HepG2 (cell line): ENCODE results near the gene ERF. TPM values are rescaled to one million over a fixed set of nuclear protein-coding genes. Genes with fewer than 3 reads are reported as not detected.

ENCODE experiments used
- ATAC-seq: fragments of 200-7000 bp; cut with Tn5 transposase; 3 replicates; pipeline ENCODE4 v1.9.1; 2020; ENCODE audit warnings: mild to moderate bottlenecking, moderate library complexity
- BruUV-seq: library from RNA; stranded (reverse); fragments of 400-500 nt; replicated peaks from 2 replicates; lab custom pipeline; 2021; lab: Mats Ljungman, UMichigan
- CTCF ChIA-PET: fragments of 300-600 bp; formaldehyde crosslinking; extraction: SDS; loops from one replicate; lab custom pipeline; 2021; ENCODE audit warnings: low total read pairs, inconsistent platforms, low intra/inter-chr PET ratio; lab: Yijun Ruan, JAX
- POLR2A ChIA-PET: fragments of 350-600 bp; sonication (Branson Sonifier 250); formaldehyde crosslinking; loops from one replicate; lab custom pipeline; 2020; ENCODE audit warnings: antibody characterized with exemption, inconsistent platforms; lab: Yijun Ruan, JAX
- DNase-seq: peaks from one replicate; pipeline ENCODE4 v3.0.0-alpha.2; 2015; ENCODE audit warnings: low spot score
- FAIRE-seq: peaks from 3 replicates; lab custom pipeline; 2011; peaks lifted over from hg19 to GRCh38; lab: Jason Lieb, UNC
- H2AFZ ChIP-seq: one replicate; pipeline ENCODE4 v1.6.1; 2011; ENCODE audit warnings: low read length, inconsistent platforms
- H3K27ac ChIP-seq: fragments of 300-600 bp; 3 replicates; pipeline ENCODE4 v1.8.0; 2011; ENCODE audit warnings: mixed run types, mild to moderate bottlenecking, mixed read lengths, low read length, inconsistent platforms; ENCODE audit not compliant: insufficient read depth; ENCODE audit errors: extremely low read length
- H3K27me3 ChIP-seq, 2 experiments: fragments of 200-600 bp in 1 of 2; 2 replicates in 1 of 2; 3 replicates in 1 of 2; pipeline versions ENCODE4 v1.6.0 to v1.8.0; 2011; ENCODE audit warnings: low read length in 2 of 2, mild to moderate bottlenecking in 2 of 2, moderate library complexity in 2 of 2, inconsistent platforms in 1 of 2; ENCODE audit not compliant: insufficient read depth in 2 of 2, control insufficient read depth in 1 of 2
- H3K36me3 ChIP-seq, 2 experiments: fragments of 200-600 bp in 1 of 2; replicated peaks in 1 of 2; 2 replicates in 1 of 2; 3 replicates in 1 of 2; pipeline versions ENCODE4 v1.5.1 to v1.8.0; 2011; ENCODE audit warnings: low read length in 2 of 2, inconsistent platforms in 1 of 2; ENCODE audit not compliant: insufficient read depth in 2 of 2, control insufficient read depth in 1 of 2
- H3K4me1 ChIP-seq: 2 replicates; pipeline ENCODE4 v1.5.1; 2012; ENCODE audit warnings: low read length, inconsistent platforms; ENCODE audit not compliant: insufficient read depth
- H3K4me2 ChIP-seq: 2 replicates; pipeline ENCODE4 v1.6.0; 2011; ENCODE audit warnings: low read depth, low read length, inconsistent platforms
- H3K4me3 ChIP-seq, 3 experiments: fragments of 200-600 bp in 1 of 3; sonication (generic), shearing (Covaris generic) in 1 of 3; replicated peaks in 1 of 3; 2 replicates each; pipeline ENCODE4 v1.5.1; 2011 to 2016; ENCODE audit warnings: low read length in 3 of 3, inconsistent platforms in 2 of 3, low read depth in 2 of 3, mild to moderate bottlenecking in 2 of 3, control low read depth in 1 of 3, mixed read lengths in 1 of 3; ENCODE audit not compliant: insufficient read depth in 1 of 3
- H3K79me2 ChIP-seq: one replicate; pipeline ENCODE4 v1.6.1; 2011; ENCODE audit warnings: low read length, inconsistent platforms; ENCODE audit not compliant: insufficient read depth
- H3K9ac ChIP-seq: 2 replicates; pipeline ENCODE4 v1.6.0; 2011; ENCODE audit warnings: mild to moderate bottlenecking, low read depth, low read length, inconsistent platforms; ENCODE audit not compliant: insufficient read depth
- H3K9me3 ChIP-seq: 2 replicates; pipeline ENCODE4 v1.5.1; 2012; ENCODE audit warnings: mild to moderate bottlenecking, low read length
- H4K20me1 ChIP-seq: 2 replicates; pipeline ENCODE4 v1.6.0; 2011; ENCODE audit warnings: inconsistent platforms, mild to moderate bottlenecking, low read length, moderate library complexity; ENCODE audit not compliant: insufficient read depth
- CEBPZ ChIP-seq: IDR thresholded peaks from 2 replicates; pipeline ENCODE4 v1.6.1; 2012; ENCODE audit warnings: low read length, improper control_type of control experiment
- KLF16 ChIP-seq, 2 experiments: sonication (generic) in 1 of 2; formaldehyde crosslinking in 1 of 2; IDR thresholded peaks; 2 replicates each; pipeline versions ENCODE4 v1.6.1 to v1.8.0; 2016 to 2023; ENCODE audit warnings: missing genetic modification reagents in 2 of 2, missing compliant biosample characterization in 1 of 2
- LRRFIP1 ChIP-seq: sonication (generic); formaldehyde crosslinking; conservative IDR thresholded peaks from 2 replicates; pipeline ENCODE4 v1.4.0; 2020; ENCODE audit warnings: missing genetic modification reagents
- MXI1 ChIP-seq: IDR thresholded peaks from 3 replicates; pipeline ENCODE4 v1.6.1; 2012; ENCODE audit warnings: low read depth, low read length, inconsistent platforms, borderline replicate concordance
- NFYC ChIP-seq: IDR thresholded peaks from 2 replicates; pipeline ENCODE4 v1.6.1; 2016; ENCODE audit warnings: missing genetic modification reagents, missing compliant biosample characterization
- SNAI1 ChIP-seq: sonication (generic); formaldehyde crosslinking; IDR thresholded peaks from 2 replicates; pipeline ENCODE4 v1.5.0; 2020; ENCODE audit warnings: mild to moderate bottlenecking, missing genetic modification reagents, borderline replicate concordance
- TBX3 ChIP-seq: fragments of 450-650 bp; IDR thresholded peaks from 2 replicates; pipeline ENCODE4 v1.6.1; 2017; ENCODE audit warnings: antibody characterized with exemption, mild to moderate bottlenecking, inconsistent platforms, borderline replicate concordance
- ZBTB44 ChIP-seq: sonication (generic); formaldehyde crosslinking; IDR thresholded peaks from 2 replicates; pipeline ENCODE4 v1.4.0; 2020; ENCODE audit warnings: missing genetic modification reagents
- ZFP36 ChIP-seq: fragments of 150-350 bp; IDR thresholded peaks from 2 replicates; pipeline ENCODE4 v1.6.1; 2018; ENCODE audit warnings: borderline replicate concordance, low read length, low read depth; ENCODE audit not compliant: partially characterized antibody
- ZNF431 ChIP-seq: sonication (generic); formaldehyde crosslinking; IDR thresholded peaks from 2 replicates; pipeline ENCODE4 v1.9.0; 2022; ENCODE audit warnings: missing genetic modification reagents, low read depth, mild to moderate bottlenecking, borderline replicate concordance
- ZNF605 ChIP-seq: sonication (generic); formaldehyde crosslinking; IDR thresholded peaks from 2 replicates; pipeline ENCODE4 v1.8.0; 2022; ENCODE audit warnings: mild to moderate bottlenecking, missing genetic modification reagents
- ZNF781 ChIP-seq: sonication (generic); formaldehyde crosslinking; IDR thresholded peaks from 2 replicates; pipeline ENCODE4 v1.5.1; 2020; ENCODE audit warnings: borderline replicate concordance, mild to moderate bottlenecking, missing genetic modification reagents; ENCODE audit errors: not compliant biosample characterization
- WGBS: methylation state at CpG from one replicate; pipeline ENCODE4 v1.1.6; 2017; ENCODE audit warnings: low lambda C conversion rate; 5-methylcytosine and 5-hydroxymethylcytosine counted together
- in situ Hi-C: cut with HindIII; loops from 2 replicates; pipeline ENCODE4 v1.10.0; 2017; ENCODE audit warnings: low pct_unique_long_range_greater_than_20kb; ENCODE audit not compliant: extremely low pct_ligation_motif_present
- intact Hi-C: fragments of 100-400 bp; cut with micrococcal nuclease; formaldehyde crosslinking; loops from one replicate; pipeline ENCODE4 v1.10.0; 2022; ENCODE audit not compliant: unreplicated experiment
- polyA plus RNA-seq, 8 experiments: library from polyadenylated mRNA; depleted of rRNA in 3 of 8; stranded (reverse) in 7 of 8; unstranded in 1 of 8; fragments of >200 nt; fragmentation: Illumina TruSeq in 4 of 8; extraction: Trizol in 4 of 8; gene quantifications; 2 replicates each; pipeline versions ENCODE4 v1.2.1 to v1.2.3, GENCODE V29; 2011 to 2016; ENCODE audit warnings: low read depth in 4 of 8, missing spikeins in 1 of 8, mixed read lengths in 1 of 8; ENCODE audit not compliant: insufficient read depth in 1 of 8
- total RNA-seq, 5 experiments: library from RNA; depleted of rRNA; stranded (reverse); fragments of >200 nt; fragmentation: Illumina TruSeq; extraction: Trizol; gene quantifications; 2 replicates each; pipeline ENCODE4 v1.2.3, GENCODE V29; 2016; ENCODE audit warnings: low read depth in 1 of 5

ERF gene
- total and polyA plus RNA-seq, 2 of the 13 experiments (the other 11 are each of a cell fraction or from before 2014, with no cell fraction given), result 67.1 to 69.9 TPM

- TF ChIP-seq KLF16 (CRISPR knock-in tag; IDR thresholded peaks at IDR 0.05), result 0 out of 4 replicates have a peak, but pooled peaks of 1 of the 2 experiments have one; percentile 20
Measured at GRCh38 chr19:42246922-42247639, 7.8 kb downstream of the ERF start (continued).

- peaks cover 55% of the 10 kb centered on the region for H3K4me1 ChIP-seq
- H3K4me2 ChIP-seq, result no peak overlapping the region
- peaks cover 21% of the 10 kb centered on the region for H3K79me2 ChIP-seq
- ATAC-seq, result no peak
- DNase-seq, result no peak
- H2AFZ ChIP-seq, result no peak overlapping the region
- ChIA-PET POLR2A (interaction anchor here (0.6 to 6.6 kb wide), 9 partner anchors 10 to 56 kb away, joined by 3 to 117 read pairs (median 3); partner anchors contain the start of genes CIC, ERF, PAFAH1B3 and PRR19), CTCF (interaction anchor here (0.9 to 4.3 kb wide), 4 partner anchors 31 to 50 kb away, joined by 3 to 34 read pairs (median 6); no protein-coding TSS in a partner anchor)
- H3K27me3 ChIP-seq, result no peaks in the 10 kb centered on the region; a peak in 1 of 5 replicates
- no peak overlapping the region for H3K9ac ChIP-seq
- no TSS peak for BruUV-seq
- peaks cover 7 to 26% of the 10 kb centered on the region in 2 experiments; a peak in 3 of 5 replicates for H3K36me3 ChIP-seq
- WGBS, result 56% methylated on average over 8 of the region's 10 CpGs
- H3K27ac ChIP-seq, result peak overlapping the region; percentile 28
- H4K20me1 ChIP-seq, result peaks cover 30% of the 10 kb centered on the region
- H3K9me3 ChIP-seq, result no peaks in the 10 kb centered on the region
- intact Hi-C loops (no loop called here), in situ Hi-C loops (no loop called here)
- FAIRE-seq, result no peak
- no peak overlapping the region for H3K4me3 ChIP-seq
- TF ChIP-seq ZNF605 (CRISPR knock-in tag) (no peak), SNAI1 (CRISPR knock-in tag) (no peak), ZFP36 (no peak), NFYC (CRISPR knock-in tag) (no peak), ZBTB44 (CRISPR knock-in tag) (no peak), MXI1 (no peak), TBX3 (no peak), LRRFIP1 (no peak), ZNF431 (CRISPR knock-in tag) (no peak), CEBPZ (no peak), ZNF781 (no peak)
Measured at GRCh38 chr19:42246143-42246921, 8.6 kb downstream of the ERF start.
